Measurements from ENCODE around the gene ECSIT. TPM values are rescaled to one million over a fixed set of nuclear protein-coding genes. Genes with fewer than 3 reads are reported as not detected.

Gene ECSIT
- total and polyA plus RNA-seq, 10 donors = 30.2 to 55.1 (median 36.3) TPM

GRCh38 chr19:11538232-11539036 lies 9.5 kb upstream of the ECSIT start, which contains the start of gene CNN1:
CNN1 (plus strand) TSS chr19:11538851; CDS start chr19:11538928, 77 bp downstream.
- Histone ChIP-seq H3K4me1 (peaks cover 0 to 37% (median 16%) of the 10 kb centered on the region in 6 donors), H3K27me3 (replicated peaks in 1 of 7) (peaks cover 0 to 37% (median 15%) of the 10 kb centered on the region in 7 donors), H3K4me3 (peak within 1 kb of the TSS in 1 of 8 donors; percentile 22), H3K27ac (peak within 1 kb of the TSS in 2 of 8 donors; percentile 8 to 48), H3K9me3 (no peaks in the 10 kb centered on the region), H3K36me3 (no peaks in the 10 kb centered on the region)
- no peak for TF ChIP-seq CTCF (IDR thresholded peaks at IDR 0.05 in 8 of 11, conservative IDR thresholded peaks at IDR 0.05 in 3 of 11)
- peak in 2 of 3 donors; percentile 10 to 27 for TF ChIP-seq POLR2AphosphoS5 (IDR thresholded peaks at IDR 0.05)
- intact Hi-C loops (cut with DNase I; ENCODE audit: low total_unique reads) = no loop called here
- no peak for DNase-seq
- 25 to 46% (median 30%) methylated on average over 10 to 21 of the region's 21 CpGs for WGBS, 5 donors

- Histone ChIP-seq H3K27me3 (replicated peaks in 1 of 7) (peaks cover 0 to 30% (median 15%) of the 10 kb centered on the region in 7 donors), H3K27ac (peak overlapping the region; percentile 60 to 83 (median 76)), H3K4me1 (peaks cover 0 to 37% (median 16%) of the 10 kb centered on the region in 6 donors), H3K9me3 (no peaks in the 10 kb centered on the region), H3K36me3 (no peaks in the 10 kb centered on the region), H3K4me3 (peak overlapping the region in 6 of 8 donors; percentile 19 to 59 (median 32))
- DNase-seq = peak; percentile 94
- TF ChIP-seq POLR2A (IDR thresholded peaks at IDR 0.05) (no peak), POLR2AphosphoS5 (IDR thresholded peaks at IDR 0.05) (peak; percentile 55 to 73 (median 72)), CTCF (IDR thresholded peaks at IDR 0.05 in 8 of 11, conservative IDR thresholded peaks at IDR 0.05 in 3 of 11) (peak; percentile 55 to 99 (median 98))
- intact Hi-C loops (cut with DNase I; ENCODE audit: low total_unique reads) = no loop called here
- WGBS, 5 donors = 15 to 24% (median 18%) methylated on average over 35 to 54 of the region's 54 CpGs
These were observed 7.1 kb upstream of the ECSIT start for GRCh38 chr19:11535792-11536595.

GRCh38 chr19:11534948-11535347 lies 6.0 kb upstream of the ECSIT start:
- H3K4me3 ChIP-seq = no peak overlapping the region
- intact Hi-C loops (cut with DNase I; ENCODE audit: low total_unique reads) = no loop called here
- H3K36me3 ChIP-seq = no peaks in the 10 kb centered on the region
- TF ChIP-seq POLR2AphosphoS5 (IDR thresholded peaks at IDR 0.05) (no peak), POLR2A (IDR thresholded peaks at IDR 0.05) (no peak), CTCF (IDR thresholded peaks at IDR 0.05 in 8 of 11, conservative IDR thresholded peaks at IDR 0.05 in 3 of 11) (no peak)
- no peaks in the 10 kb centered on the region for H3K9me3 ChIP-seq
- H3K27ac ChIP-seq = peak overlapping the region in 4 of 8 donors; percentile 2 to 83 (median 76)
- DNase-seq = no peak
- peaks cover 0 to 20% (median 14%) of the 10 kb centered on the region in 7 donors for H3K27me3 ChIP-seq (replicated peaks in 1 of 7)
- WGBS, 5 donors = 58 to 72% (median 68%) methylated on average over 5 of the region's 5 CpGs
- peaks cover 0 to 37% (median 16%) of the 10 kb centered on the region in 6 donors for H3K4me1 ChIP-seq
